ENCODE measurements around the gene CSH1. TPM values are rescaled to one million over a fixed set of nuclear protein-coding genes. Genes with fewer than 3 reads are reported as not detected.

The CSH1 gene
- polyA plus RNA-seq, 1 of the 3 experiments (the other 2 are of a cell fraction) = not detected

DNA sequence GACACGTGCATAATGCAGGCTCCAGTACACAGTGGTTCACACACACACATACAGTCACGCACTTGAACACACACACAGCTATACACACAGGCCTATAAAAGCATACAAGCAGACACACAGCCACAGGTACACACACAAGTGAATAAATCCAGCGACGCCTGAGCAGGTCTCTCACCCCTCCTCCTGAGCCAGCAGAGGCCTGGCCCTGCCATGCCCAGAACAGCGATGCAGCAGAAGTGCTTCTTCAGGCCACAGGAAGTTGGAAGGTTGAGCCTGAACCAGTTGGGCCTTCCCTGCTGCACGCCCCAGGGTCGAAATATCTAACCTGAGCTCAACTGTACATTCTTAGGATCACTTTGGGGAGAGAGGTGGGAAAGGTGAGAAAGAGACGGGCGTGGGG is 43.0 kb upstream of the CSH1 start:
- Histone ChIP-seq H3K36me3 (replicated peaks in 1 of 2; ENCODE audit: control insufficient read depth in 1 of 2, insufficient read depth in 2 of 2, low read length in 1 of 2) (no peaks in the 10 kb centered on the region), H3K4me1 (ENCODE audit: control insufficient read depth in 1 of 2, insufficient read depth in 2 of 2, low read depth in 1 of 2, low read length in 1 of 2) (no peaks in the 10 kb centered on the region), H2AFZ (ENCODE audit: low read depth) (no peak overlapping the region), H3K27ac (ENCODE audit: low read depth in 2 of 2, low read length in 1 of 2) (no peak overlapping the region), H3K9ac (no peak overlapping the region), H3K9me3 (no peaks in the 10 kb centered on the region), H3K4me2 (no peak overlapping the region), H3K79me2 (ENCODE audit: insufficient read depth) (no peaks in the 10 kb centered on the region), H3K9me2 (no peaks in the 10 kb centered on the region), H3F3A (replicated peaks; ENCODE audit: insufficient read depth) (no peaks in the 10 kb centered on the region), H3K4me3 (ENCODE audit: low read depth in 2 of 2, low read length in 1 of 2) (no peak overlapping the region), H3K27me3 (ENCODE audit: insufficient read depth) (peaks cover 11% of the 10 kb centered on the region; the same call in 1 of the 2 replicates), H4K20me1 (ENCODE audit: insufficient read depth) (no peaks in the 10 kb centered on the region)
- no peak for DNase-seq
- ChIA-PET POLR2A (no interaction called here), CTCF (interaction anchor here (0.9 to 3.7 kb wide), 6 partner anchors 11 to 86 kb away, joined by 3 to 24 read pairs (median 6); partner anchors contain the start of gene GH1)
- TF ChIP-seq FOXM1 (IDR thresholded peaks at IDR 0.05; ENCODE audit: low read depth) = no peak
- TF ChIP-seq MEF2A (IDR thresholded peaks at IDR 0.05; ENCODE audit: borderline replicate concordance, low read depth) = no peak
- no peak for TF ChIP-seq EP300 (IDR thresholded peaks at IDR 0.05; ENCODE audit: borderline replicate concordance in 1 of 2, low read depth in 1 of 2, low read length in 1 of 2)
- no peak for TF ChIP-seq RXRA (IDR thresholded peaks at IDR 0.05; ENCODE audit: borderline replicate concordance, low read depth)
- no peak for TF ChIP-seq FOSL2 (IDR thresholded peaks at IDR 0.05; ENCODE audit: borderline replicate concordance, low read depth)
- TF ChIP-seq TEAD4 (IDR thresholded peaks at IDR 0.05; ENCODE audit: borderline replicate concordance, insufficient read depth) = no peak
- TF ChIP-seq SMC3 (IDR thresholded peaks at IDR 0.05; ENCODE audit: low read depth, low read length) = no peak
- no peak for TF ChIP-seq GATA2 (CRISPR knock-in tag; IDR thresholded peaks at IDR 0.05)
- 81% methylated on average over 9 of the region's 9 CpGs for WGBS (ENCODE audit: low lambda C conversion rate)

- CTCF ChIA-PET = interaction anchor here (1.1 to 2.2 kb wide), 5 partner anchors 8 to 88 kb away, joined by 4 to 10 read pairs (median 7); partner anchors contain the start of gene GH1
These were observed 41.5 kb upstream of the CSH1 start for GRCh38 chr17:63937920-63938319.

More at GRCh38 chr17:63937920-63938319, 41.5 kb upstream of the CSH1 start:
- H3K4me3 ChIP-seq (ENCODE audit: low read depth in 2 of 2, low read length in 1 of 2) = no peak overlapping the region
- peaks cover 13% of the 10 kb centered on the region; the same call in 1 of the 2 replicates for H3K27me3 ChIP-seq (ENCODE audit: insufficient read depth)
- TF ChIP-seq POLR2AphosphoS5 (IDR thresholded peaks at IDR 0.05; ENCODE audit: low read depth, low read length) (no peak), PBX3 (IDR thresholded peaks at IDR 0.05) (no peak), SIN3A (IDR thresholded peaks at IDR 0.05; ENCODE audit: borderline replicate concordance, low read depth, low read length) (no peak), MEF2A (IDR thresholded peaks at IDR 0.05; ENCODE audit: borderline replicate concordance, low read depth) (no peak), GATA2 (CRISPR knock-in tag; IDR thresholded peaks at IDR 0.05) (no peak), MAX (IDR thresholded peaks at IDR 0.05; ENCODE audit: low read depth) (no peak), FOSL2 (IDR thresholded peaks at IDR 0.05; ENCODE audit: borderline replicate concordance, low read depth) (no peak), CHD2 (IDR thresholded peaks at IDR 0.05; ENCODE audit: low read length, partially characterized antibody) (no peak), NFIC (IDR thresholded peaks at IDR 0.05; ENCODE audit: borderline replicate concordance) (no peak)
- TF ChIP-seq, protein P1, sequence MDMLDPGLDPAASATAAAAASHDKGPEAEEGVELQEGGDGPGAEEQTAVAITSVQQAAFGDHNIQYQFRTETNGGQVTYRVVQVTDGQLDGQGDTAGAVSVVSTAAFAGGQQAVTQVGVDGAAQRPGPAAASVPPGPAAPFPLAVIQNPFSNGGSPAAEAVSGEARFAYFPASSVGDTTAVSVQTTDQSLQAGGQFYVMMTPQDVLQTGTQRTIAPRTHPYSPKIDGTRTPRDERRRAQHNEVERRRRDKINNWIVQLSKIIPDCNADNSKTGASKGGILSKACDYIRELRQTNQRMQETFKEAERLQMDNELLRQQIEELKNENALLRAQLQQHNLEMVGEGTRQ (IDR thresholded peaks at IDR 0.05; ENCODE audit: borderline replicate concordance, low read depth, low read length) = no peak
- TF ChIP-seq, protein P2, sequence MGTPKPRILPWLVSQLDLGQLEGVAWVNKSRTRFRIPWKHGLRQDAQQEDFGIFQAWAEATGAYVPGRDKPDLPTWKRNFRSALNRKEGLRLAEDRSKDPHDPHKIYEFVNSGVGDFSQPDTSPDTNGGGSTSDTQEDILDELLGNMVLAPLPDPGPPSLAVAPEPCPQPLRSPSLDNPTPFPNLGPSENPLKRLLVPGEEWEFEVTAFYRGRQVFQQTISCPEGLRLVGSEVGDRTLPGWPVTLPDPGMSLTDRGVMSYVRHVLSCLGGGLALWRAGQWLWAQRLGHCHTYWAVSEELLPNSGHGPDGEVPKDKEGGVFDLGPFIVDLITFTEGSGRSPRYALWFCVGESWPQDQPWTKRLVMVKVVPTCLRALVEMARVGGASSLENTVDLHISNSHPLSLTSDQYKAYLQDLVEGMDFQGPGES (IDR thresholded peaks at IDR 0.05; ENCODE audit: low read depth, low read length) = no peak
- DNase-seq = no peak
- H3K27ac ChIP-seq (ENCODE audit: low read depth in 2 of 2, low read length in 1 of 2) = no peak overlapping the region
- no peaks in the 10 kb centered on the region for H3K79me2 ChIP-seq (ENCODE audit: insufficient read depth)
- H3F3A ChIP-seq (replicated peaks; ENCODE audit: insufficient read depth) = no peaks in the 10 kb centered on the region
- 84% methylated on average over 4 of the region's 4 CpGs for WGBS (ENCODE audit: low lambda C conversion rate)
- no peaks in the 10 kb centered on the region for H3K36me3 ChIP-seq (replicated peaks in 1 of 2; ENCODE audit: control insufficient read depth in 1 of 2, insufficient read depth in 2 of 2, low read length in 1 of 2)
- H3K4me1 ChIP-seq (ENCODE audit: control insufficient read depth in 1 of 2, insufficient read depth in 2 of 2, low read depth in 1 of 2, low read length in 1 of 2) = no peaks in the 10 kb centered on the region
- no peaks in the 10 kb centered on the region for H3K9me2 ChIP-seq
- no peak overlapping the region for H3K4me2 ChIP-seq
- H4K20me1 ChIP-seq (ENCODE audit: insufficient read depth) = no peaks in the 10 kb centered on the region
- no peak overlapping the region for H3K9ac ChIP-seq
- H2AFZ ChIP-seq (ENCODE audit: low read depth) = no peak overlapping the region
- POLR2A ChIA-PET = no interaction called here
- no peaks in the 10 kb centered on the region for H3K9me3 ChIP-seq
